SK-N-SH (cell line): ENCODE data around the gene ZIC5. TPM values are rescaled to one million over a fixed set of nuclear protein-coding genes. Genes with fewer than 3 reads are reported as not detected.

ENCODE experiments used
- CTCF ChIA-PET: fragments of 300-600, 350-600 bp; formaldehyde crosslinking; extraction: SDS; loops from one replicate; lab custom pipeline; 2021; lab: Yijun Ruan, JAX
- POLR2A ChIA-PET: fragments of 350-600 bp; sonication (Branson Sonifier 250); formaldehyde crosslinking; extraction: SDS; loops from one replicate; lab custom pipeline; 2020; ENCODE audit warnings: antibody characterized with exemption, inconsistent platforms; lab: Yijun Ruan, JAX
- DNase-seq: peaks from one replicate; pipeline ENCODE4 v3.0.0; 2012
- H2AFZ ChIP-seq: fragments of 200-600 bp; sonication (generic); 2 replicates; pipeline ENCODE4 v1.8.1; 2016; ENCODE audit warnings: antibody characterized with exemption, mild to moderate bottlenecking, low read depth
- H3F3A ChIP-seq: fragments of 200-600 bp; sonication (generic); replicated peaks from 2 replicates; pipeline ENCODE3; 2016; ENCODE audit warnings: antibody characterized with exemption, mild to moderate bottlenecking; ENCODE audit not compliant: insufficient read depth
- H3K27ac ChIP-seq, 2 experiments: fragments of 200-500 bp in 1 of 2; fragments of 200-600 bp in 1 of 2; sonication (Bioruptor generic) in 1 of 2; sonication (generic), shearing (Covaris generic) in 1 of 2; 2 replicates each; pipeline versions ENCODE4 v1.5.1 to v1.6.1; 2014 to 2016; ENCODE audit warnings: low read depth in 2 of 2, inconsistent platforms in 1 of 2, low read length in 1 of 2, mild to moderate bottlenecking in 1 of 2, mixed read lengths in 1 of 2
- H3K27me3 ChIP-seq: fragments of 200-600 bp; sonication (generic), shearing (Covaris generic); 2 replicates; pipeline ENCODE4 v1.6.1; 2016; ENCODE audit warnings: mixed run types; ENCODE audit not compliant: insufficient read depth
- H3K36me3 ChIP-seq, 2 experiments: fragments of 200-500 bp in 1 of 2; fragments of 200-600 bp in 1 of 2; sonication (Bioruptor generic) in 1 of 2; sonication (generic) in 1 of 2; replicated peaks in 1 of 2; 2 replicates each; pipeline versions ENCODE3 to v1.5.1; 2014 to 2016; ENCODE audit warnings: low read length in 1 of 2, mild to moderate bottlenecking in 1 of 2; ENCODE audit not compliant: insufficient read depth in 2 of 2, control insufficient read depth in 1 of 2
- H3K4me1 ChIP-seq, 2 experiments: fragments of 200-500 bp in 1 of 2; fragments of 200-600 bp in 1 of 2; sonication (Bioruptor generic) in 1 of 2; sonication (generic), shearing (Covaris generic) in 1 of 2; 2 replicates each; pipeline versions ENCODE4 v1.5.1 to v1.6.1; 2014 to 2016; ENCODE audit warnings: low read depth in 1 of 2, low read length in 1 of 2, mixed run types in 1 of 2; ENCODE audit not compliant: insufficient read depth in 2 of 2, control insufficient read depth in 1 of 2
- H3K4me2 ChIP-seq: fragments of 200-600 bp; sonication (generic), shearing (Covaris generic); 2 replicates; pipeline ENCODE4 v1.6.1; 2017; ENCODE audit warnings: mixed run types
- H3K4me3 ChIP-seq, 2 experiments: fragments of 200-500 bp in 1 of 2; fragments of 200-600 bp in 1 of 2; sonication (Bioruptor generic) in 1 of 2; sonication (generic), shearing (Covaris generic) in 1 of 2; 2 replicates each; pipeline versions ENCODE4 v1.5.1 to v1.8.1; 2014 to 2016; ENCODE audit warnings: low read depth in 2 of 2, inconsistent platforms in 1 of 2, low read length in 1 of 2, mild to moderate bottlenecking in 1 of 2, mixed read lengths in 1 of 2, moderate library complexity in 1 of 2
- H3K79me2 ChIP-seq: fragments of 200-600 bp; sonication (generic); 2 replicates; pipeline ENCODE4 v1.8.1; 2017; ENCODE audit warnings: mild to moderate bottlenecking; ENCODE audit not compliant: insufficient read depth
- H3K9ac ChIP-seq: fragments of 200-600 bp; sonication (generic); 2 replicates; pipeline ENCODE4 v1.6.1; 2017; ENCODE audit warnings: mixed run types
- H3K9me2 ChIP-seq: fragments of 200-600 bp; sonication (generic); 2 replicates; pipeline ENCODE4 v1.6.1; 2017; ENCODE audit warnings: mixed run types
- H3K9me3 ChIP-seq: fragments of 200-600 bp; sonication (generic); 2 replicates; pipeline ENCODE4 v1.6.1; 2017; ENCODE audit warnings: mixed run types, mild to moderate bottlenecking, moderate library complexity
- H4K20me1 ChIP-seq: fragments of 200-600 bp; sonication (generic); 2 replicates; pipeline ENCODE4 v1.6.1; 2017; ENCODE audit warnings: mild to moderate bottlenecking, mixed run types; ENCODE audit not compliant: insufficient read depth
- CHD2 ChIP-seq: fragments of 150-350 bp; IDR thresholded peaks from 2 replicates; pipeline ENCODE4 v1.6.1; 2018; ENCODE audit warnings: low read length; ENCODE audit not compliant: partially characterized antibody
- EP300 ChIP-seq, 2 experiments: IDR thresholded peaks; 2 replicates each; pipeline versions ENCODE4 v1.4.0 to v1.6.1; 2012; ENCODE audit warnings: borderline replicate concordance in 1 of 2, low read depth in 1 of 2, low read length in 1 of 2
- EZH2phosphoT487 ChIP-seq: fragments of 200-600 bp; sonication (generic); IDR thresholded peaks from 2 replicates; pipeline ENCODE4 v1.6.1; 2017; ENCODE audit warnings: low read depth, mixed run types, mild to moderate bottlenecking, antibody characterized with exemption, moderate library complexity, borderline replicate concordance
- FOXM1 ChIP-seq: IDR thresholded peaks from 2 replicates; pipeline ENCODE4 v1.4.0; 2012; ENCODE audit warnings: low read depth, mild to moderate bottlenecking
- GATA2 ChIP-seq: sonication (generic); formaldehyde crosslinking; IDR thresholded peaks from 2 replicates; pipeline ENCODE4 v1.5.0; 2020; ENCODE audit warnings: mild to moderate bottlenecking, missing genetic modification reagents
- JUND ChIP-seq: IDR thresholded peaks from 2 replicates; pipeline ENCODE4 v1.4.0; 2012
- MXI1 ChIP-seq: IDR thresholded peaks from 2 replicates; pipeline ENCODE4 v1.6.1; 2012; ENCODE audit warnings: mild to moderate bottlenecking, low read depth, low read length, improper control_type of control experiment
- NFIC ChIP-seq: IDR thresholded peaks from 2 replicates; pipeline ENCODE4 v1.4.0; 2012; ENCODE audit warnings: borderline replicate concordance
- NRF1 ChIP-seq: IDR thresholded peaks from 2 replicates; pipeline ENCODE4 v1.6.1; 2012; ENCODE audit warnings: low read depth, mild to moderate bottlenecking, low read length
- POLR2AphosphoS5 ChIP-seq: IDR thresholded peaks from 2 replicates; pipeline ENCODE4 v1.6.1; 2012; ENCODE audit warnings: low read depth, low read length
- RAD21 ChIP-seq: IDR thresholded peaks from 2 replicates; pipeline ENCODE4 v1.6.1; 2012; ENCODE audit warnings: mild to moderate bottlenecking, low read length
- RXRA ChIP-seq: IDR thresholded peaks from 2 replicates; pipeline ENCODE4 v1.4.0; 2012; ENCODE audit warnings: low read depth, mild to moderate bottlenecking, borderline replicate concordance
- SMC3 ChIP-seq: IDR thresholded peaks from 2 replicates; pipeline ENCODE4 v1.6.1; 2012; ENCODE audit warnings: low read depth, low read length, improper control_type of control experiment
- TAF1 ChIP-seq: IDR thresholded peaks from 2 replicates; pipeline ENCODE4 v1.6.1; 2012; ENCODE audit warnings: low read depth, mild to moderate bottlenecking, low read length, moderate library complexity, borderline replicate concordance
- TEAD4 ChIP-seq: IDR thresholded peaks from 2 replicates; pipeline ENCODE4 v1.4.0; 2012; ENCODE audit warnings: mild to moderate bottlenecking, borderline replicate concordance; ENCODE audit not compliant: insufficient read depth
- WGBS: methylation state at CpG from one replicate; pipeline ENCODE4 v1.1.6; 2017; ENCODE audit warnings: low lambda C conversion rate; 5-methylcytosine and 5-hydroxymethylcytosine counted together
- polyA plus RNA-seq, 3 experiments: library from polyadenylated mRNA; depleted of rRNA; stranded (reverse); fragments of >200 nt; gene quantifications; 2 replicates each; pipeline ENCODE4 v1.2.3, GENCODE V29; 2012
- TF ChIP-seq, protein P1 (sequence below): IDR thresholded peaks from 2 replicates; pipeline ENCODE4 v1.4.0; 2012; ENCODE audit warnings: low read depth
- TF ChIP-seq, protein P2 (sequence below): IDR thresholded peaks from 2 replicates; pipeline ENCODE4 v1.4.0; 2012; ENCODE audit warnings: low read depth, borderline replicate concordance
- TF ChIP-seq, protein P3 (sequence below): fragments of 150-350 bp; IDR thresholded peaks from 2 replicates; pipeline ENCODE4 v1.6.1; 2017; ENCODE audit warnings: antibody characterized with exemption, low read length, low read depth, borderline replicate concordance
- TF ChIP-seq, protein P4 (sequence below): IDR thresholded peaks from 2 replicates; pipeline ENCODE4 v1.4.0; 2012; ENCODE audit warnings: low read depth, borderline replicate concordance

The ZIC5 gene
- polyA plus RNA-seq, 1 of the 3 experiments (the other 2 are of a cell fraction): not detected

DNA sequence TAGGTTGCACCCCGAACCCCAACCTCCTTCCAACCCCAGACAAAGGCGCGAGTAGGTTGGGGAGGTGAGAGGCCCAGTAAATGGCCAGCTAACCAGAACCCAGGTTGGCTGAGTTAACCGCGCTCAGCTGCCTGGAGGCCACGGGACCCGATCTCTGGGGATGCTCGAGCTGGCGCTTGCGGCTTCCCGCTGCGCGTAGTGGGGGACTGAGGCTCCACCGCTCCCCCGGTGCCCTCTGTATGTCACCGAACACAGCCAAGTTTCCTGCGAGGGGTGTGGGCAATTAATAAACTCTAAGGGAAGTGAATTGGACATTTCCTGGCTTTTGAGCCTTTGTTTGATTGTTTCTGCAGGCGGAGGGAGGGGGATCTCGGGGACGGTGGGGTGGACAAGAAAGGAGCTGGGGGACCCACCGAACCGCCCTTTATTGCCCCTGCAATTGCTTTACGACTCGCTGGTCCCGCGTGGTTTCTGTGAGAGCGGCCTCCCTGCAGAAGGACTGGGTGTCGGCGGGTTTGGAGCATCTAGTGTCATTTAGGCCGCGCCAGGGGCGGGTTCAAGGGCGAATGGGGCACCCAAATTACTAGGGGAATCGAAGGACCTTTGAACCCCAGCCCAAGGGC is 3.5 kb upstream of the ZIC5 start:
- Histone ChIP-seq H2AFZ (no peak overlapping the region), H3K9ac (no peak overlapping the region), H3K4me1 (no peaks in the 10 kb centered on the region; a peak in 1 of 4 replicates), H3K9me3 (no peaks in the 10 kb centered on the region), H3K27ac (no peak overlapping the region), H3K27me3 (peaks cover 91% of the 10 kb centered on the region), H3K4me3 (no peak overlapping the region), H3K4me2 (no peak overlapping the region), H3K9me2 (no peaks in the 10 kb centered on the region), H3K36me3 (no peaks in the 10 kb centered on the region), H4K20me1 (peaks cover 20% of the 10 kb centered on the region), H3F3A (no peaks in the 10 kb centered on the region), H3K79me2 (no peaks in the 10 kb centered on the region)
- ChIA-PET CTCF (interaction anchor here (1.1 to 2.1 kb wide), 3 partner anchors 9 to 318 kb away, joined by 5 to 7 read pairs (median 7); no protein-coding TSS in a partner anchor), POLR2A (interaction anchor here (0.6 kb wide), 2 partner anchors 42 to 85 kb away, joined by 3 read pairs; no protein-coding TSS in a partner anchor)
- TF ChIP-seq EZH2phosphoT487 (no peak), EP300 (IDR thresholded peaks at IDR 0.05; ENCODE audit: borderline replicate concordance in 1 of 2, low read depth in 1 of 2, low read length in 1 of 2) (no peak), RXRA (no peak), FOXM1 (no peak), NFIC (no peak), JUND (no peak), TEAD4 (no peak)
- TF ChIP-seq, protein P1, sequence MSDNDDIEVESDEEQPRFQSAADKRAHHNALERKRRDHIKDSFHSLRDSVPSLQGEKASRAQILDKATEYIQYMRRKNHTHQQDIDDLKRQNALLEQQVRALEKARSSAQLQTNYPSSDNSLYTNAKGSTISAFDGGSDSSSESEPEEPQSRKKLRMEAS: no peak
- TF ChIP-seq, protein P2, sequence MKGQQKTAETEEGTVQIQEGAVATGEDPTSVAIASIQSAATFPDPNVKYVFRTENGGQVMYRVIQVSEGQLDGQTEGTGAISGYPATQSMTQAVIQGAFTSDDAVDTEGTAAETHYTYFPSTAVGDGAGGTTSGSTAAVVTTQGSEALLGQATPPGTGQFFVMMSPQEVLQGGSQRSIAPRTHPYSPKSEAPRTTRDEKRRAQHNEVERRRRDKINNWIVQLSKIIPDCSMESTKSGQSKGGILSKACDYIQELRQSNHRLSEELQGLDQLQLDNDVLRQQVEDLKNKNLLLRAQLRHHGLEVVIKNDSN: no peak
- TF ChIP-seq, protein P3, sequence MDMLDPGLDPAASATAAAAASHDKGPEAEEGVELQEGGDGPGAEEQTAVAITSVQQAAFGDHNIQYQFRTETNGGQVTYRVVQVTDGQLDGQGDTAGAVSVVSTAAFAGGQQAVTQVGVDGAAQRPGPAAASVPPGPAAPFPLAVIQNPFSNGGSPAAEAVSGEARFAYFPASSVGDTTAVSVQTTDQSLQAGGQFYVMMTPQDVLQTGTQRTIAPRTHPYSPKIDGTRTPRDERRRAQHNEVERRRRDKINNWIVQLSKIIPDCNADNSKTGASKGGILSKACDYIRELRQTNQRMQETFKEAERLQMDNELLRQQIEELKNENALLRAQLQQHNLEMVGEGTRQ: no peak
- TF ChIP-seq, protein P4, sequence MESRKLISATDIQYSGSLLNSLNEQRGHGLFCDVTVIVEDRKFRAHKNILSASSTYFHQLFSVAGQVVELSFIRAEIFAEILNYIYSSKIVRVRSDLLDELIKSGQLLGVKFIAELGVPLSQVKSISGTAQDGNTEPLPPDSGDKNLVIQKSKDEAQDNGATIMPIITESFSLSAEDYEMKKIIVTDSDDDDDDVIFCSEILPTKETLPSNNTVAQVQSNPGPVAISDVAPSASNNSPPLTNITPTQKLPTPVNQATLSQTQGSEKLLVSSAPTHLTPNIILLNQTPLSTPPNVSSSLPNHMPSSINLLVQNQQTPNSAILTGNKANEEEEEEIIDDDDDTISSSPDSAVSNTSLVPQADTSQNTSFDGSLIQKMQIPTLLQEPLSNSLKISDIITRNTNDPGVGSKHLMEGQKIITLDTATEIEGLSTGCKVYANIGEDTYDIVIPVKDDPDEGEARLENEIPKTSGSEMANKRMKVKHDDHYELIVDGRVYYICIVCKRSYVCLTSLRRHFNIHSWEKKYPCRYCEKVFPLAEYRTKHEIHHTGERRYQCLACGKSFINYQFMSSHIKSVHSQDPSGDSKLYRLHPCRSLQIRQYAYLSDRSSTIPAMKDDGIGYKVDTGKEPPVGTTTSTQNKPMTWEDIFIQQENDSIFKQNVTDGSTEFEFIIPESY: no peak
- 19% methylated on average over 23 of the region's 34 CpGs for WGBS
- peak; percentile 32 for DNase-seq

DNA sequence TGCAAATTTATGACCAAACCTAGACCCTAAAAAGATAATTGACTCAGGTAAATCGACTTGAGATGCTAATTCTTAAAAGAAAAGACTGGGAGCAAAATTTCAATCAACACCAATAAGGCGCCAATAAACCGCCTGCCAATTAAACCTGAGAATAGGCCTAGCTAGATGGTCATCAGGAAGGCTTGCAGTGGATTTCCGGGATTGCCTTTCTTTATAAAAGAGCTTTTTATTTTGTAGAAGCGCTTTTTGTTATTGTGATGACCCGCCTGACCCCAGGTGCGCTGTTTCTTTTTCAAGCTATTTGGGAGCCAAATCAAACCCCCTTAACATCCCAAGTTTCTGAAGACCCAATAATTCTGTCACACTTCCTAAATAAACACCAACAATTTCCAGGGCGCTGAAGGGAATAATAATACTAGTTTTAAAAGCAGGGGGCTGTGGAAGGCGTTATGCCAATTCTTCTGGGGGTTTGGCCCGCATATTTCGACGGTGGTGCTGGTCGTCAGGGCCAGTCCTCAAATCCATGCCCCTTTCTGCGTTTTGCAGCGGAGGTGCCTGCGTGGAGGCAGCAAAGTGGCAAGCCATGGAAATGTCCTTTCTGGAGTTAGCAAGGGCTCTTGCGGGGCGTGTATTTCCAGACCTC is 2.9 kb upstream of the ZIC5 start:
- ChIA-PET CTCF (interaction anchor here (1.0 to 2.1 kb wide), 4 partner anchors 10 to 318 kb away, joined by 3 to 7 read pairs (median 6); no protein-coding TSS in a partner anchor), POLR2A (interaction anchor here (0.6 kb wide), 2 partner anchors 43 to 85 kb away, joined by 3 read pairs; no protein-coding TSS in a partner anchor)
- 20% methylated on average over 18 of the region's 18 CpGs for WGBS
- Histone ChIP-seq H3K9me3 (no peaks in the 10 kb centered on the region), H3F3A (no peaks in the 10 kb centered on the region), H3K4me1 (no peaks in the 10 kb centered on the region; a peak in 1 of 4 replicates), H3K79me2 (no peaks in the 10 kb centered on the region), H3K27ac (no peak overlapping the region), H3K36me3 (no peaks in the 10 kb centered on the region), H3K4me2 (no peak overlapping the region), H3K9ac (no peak overlapping the region), H3K4me3 (no peak overlapping the region), H4K20me1 (peaks cover 20% of the 10 kb centered on the region), H3K9me2 (no peaks in the 10 kb centered on the region), H3K27me3 (peaks cover 91% of the 10 kb centered on the region), H2AFZ (no peak overlapping the region)
- peak; percentile 16 for DNase-seq
- TF ChIP-seq MXI1 (no peak), TAF1 (no peak), CHD2 (no peak), RAD21 (no peak), GATA2 (CRISPR knock-in tag) (no peak), SMC3 (no peak), NRF1 (no peak), POLR2AphosphoS5 (no peak), RXRA (no peak), NFIC (no peak)
- TF ChIP-seq, protein P3: no peak
- TF ChIP-seq, protein P2: no peak
- TF ChIP-seq, protein P1: no peak
